Ovary (tissue), 3 donors: ENCODE results near the gene ABCC2.

Source experiments
- CTCF ChIP-seq, 3 donors: fragments of 450-650 bp in 2 of 3; fragments of 200-600 bp in 1 of 3; IDR thresholded peaks; one replicate each; pipeline versions ENCODE4 v1.5.1 to v1.8.0; 2016 to 2022; ENCODE audit warnings: antibody characterized with exemption in 3 of 3, mild to moderate bottlenecking in 1 of 3
- POLR2A ChIP-seq: fragments of 450-650 bp; IDR thresholded peaks from one replicate; pipeline ENCODE4 v1.6.1; 2017; ENCODE audit warnings: antibody characterized with exemption, mild to moderate bottlenecking, moderate library complexity
- donor health status: DM: no; HTN: no; CAD: no.

GRCh38 chr10:99784016-99784726 is 1.7 kb downstream of the ABCC2 start:
- TF ChIP-seq CTCF (IDR thresholded peaks at IDR 0.05) (no peak), POLR2A (no peak)
